Neural progenitor cell (in vitro differentiated cells): ENCODE results near the gene IL17REL.

ENCODE experiments used
- EZH2 ChIP-seq: fragments of 200-600 bp; sonication (generic); IDR thresholded peaks from 2 replicates; pipeline ENCODE4 v1.6.1; 2017; ENCODE audit warnings: antibody characterized with exemption, mild to moderate bottlenecking, moderate library complexity
- EZH2phosphoT487 ChIP-seq: fragments of 200-600 bp; sonication (generic); IDR thresholded peaks from 2 replicates; pipeline ENCODE4 v1.6.1; 2017; ENCODE audit warnings: antibody characterized with exemption
- TF ChIP-seq, protein P1 (sequence below): fragments of 200-600 bp; sonication (generic); IDR thresholded peaks from 2 replicates; pipeline ENCODE4 v1.5.1; 2017; ENCODE audit warnings: antibody characterized with exemption, mild to moderate bottlenecking

DNA sequence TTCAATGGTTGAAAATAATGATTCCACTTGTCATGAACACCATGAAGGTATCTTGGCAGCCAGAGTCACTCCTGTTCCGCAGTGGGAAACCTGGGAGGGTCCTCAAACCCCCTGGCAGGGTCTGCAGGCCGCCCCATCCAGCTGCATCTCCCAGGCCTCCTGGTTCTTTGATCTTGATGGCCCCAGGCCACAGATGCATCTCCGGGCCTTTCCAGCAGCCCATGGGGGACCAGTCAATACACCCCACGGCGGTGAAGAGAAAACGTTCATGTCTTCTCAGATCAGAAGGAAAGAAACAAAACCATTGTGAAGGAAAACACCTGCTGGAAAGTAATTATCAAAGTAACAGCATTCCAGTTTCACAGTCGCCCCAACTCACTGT, 47.3 kb upstream of the IL17REL start:
- TF ChIP-seq, protein P1, sequence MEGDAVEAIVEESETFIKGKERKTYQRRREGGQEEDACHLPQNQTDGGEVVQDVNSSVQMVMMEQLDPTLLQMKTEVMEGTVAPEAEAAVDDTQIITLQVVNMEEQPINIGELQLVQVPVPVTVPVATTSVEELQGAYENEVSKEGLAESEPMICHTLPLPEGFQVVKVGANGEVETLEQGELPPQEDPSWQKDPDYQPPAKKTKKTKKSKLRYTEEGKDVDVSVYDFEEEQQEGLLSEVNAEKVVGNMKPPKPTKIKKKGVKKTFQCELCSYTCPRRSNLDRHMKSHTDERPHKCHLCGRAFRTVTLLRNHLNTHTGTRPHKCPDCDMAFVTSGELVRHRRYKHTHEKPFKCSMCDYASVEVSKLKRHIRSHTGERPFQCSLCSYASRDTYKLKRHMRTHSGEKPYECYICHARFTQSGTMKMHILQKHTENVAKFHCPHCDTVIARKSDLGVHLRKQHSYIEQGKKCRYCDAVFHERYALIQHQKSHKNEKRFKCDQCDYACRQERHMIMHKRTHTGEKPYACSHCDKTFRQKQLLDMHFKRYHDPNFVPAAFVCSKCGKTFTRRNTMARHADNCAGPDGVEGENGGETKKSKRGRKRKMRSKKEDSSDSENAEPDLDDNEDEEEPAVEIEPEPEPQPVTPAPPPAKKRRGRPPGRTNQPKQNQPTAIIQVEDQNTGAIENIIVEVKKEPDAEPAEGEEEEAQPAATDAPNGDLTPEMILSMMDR: no peak
- TF ChIP-seq EZH2 (no peak), EZH2phosphoT487 (no peak)
